OCI-LY1 (cell line): ENCODE results near the gene IL1RAPL1.

Experiments
- H2AFZ ChIP-seq: fragments of 200-600 bp; sonication (generic), shearing (Covaris generic); 2 replicates; pipeline ENCODE4 v1.6.0; 2014; ENCODE audit warnings: antibody characterized with exemption, mild to moderate bottlenecking, low read length
- H3F3A ChIP-seq: fragments of 200-600 bp; sonication (generic), shearing (Covaris generic); 2 replicates; pipeline ENCODE4 v1.6.0; 2014; ENCODE audit warnings: mild to moderate bottlenecking, antibody characterized with exemption, low read length, moderate library complexity; ENCODE audit not compliant: insufficient read depth
- H3K27ac ChIP-seq: fragments of 200-600 bp; sonication (generic); 2 replicates; pipeline ENCODE4 v1.5.1; 2014; ENCODE audit warnings: low read length, mixed run types, mild to moderate bottlenecking, low read depth; ENCODE audit not compliant: poor library complexity, severe bottlenecking
- H3K27me3 ChIP-seq: fragments of 200-600 bp; sonication (generic); 2 replicates; pipeline ENCODE4 v1.6.0; 2014; ENCODE audit warnings: antibody characterized with exemption, mild to moderate bottlenecking, low read length, moderate library complexity; ENCODE audit not compliant: insufficient read depth
- H3K36me3 ChIP-seq: fragments of 200-600 bp; sonication (generic); 2 replicates; pipeline ENCODE4 v1.6.1; 2014; ENCODE audit warnings: mild to moderate bottlenecking, antibody characterized with exemption, low read length, moderate library complexity, mixed read lengths; ENCODE audit not compliant: insufficient read depth
- H3K4me1 ChIP-seq: fragments of 200-600 bp; sonication (generic); 2 replicates; pipeline ENCODE4 v1.5.1; 2014; ENCODE audit warnings: mild to moderate bottlenecking, low read length, moderate library complexity; ENCODE audit not compliant: insufficient read depth, severe bottlenecking
- H3K4me2 ChIP-seq: fragments of 200-600 bp; sonication (generic), shearing (Covaris generic); 2 replicates; pipeline ENCODE4 v1.6.1; 2014; ENCODE audit warnings: low read length
- H3K4me3 ChIP-seq: fragments of 200-600 bp; sonication (generic); 2 replicates; pipeline ENCODE4 v1.5.1; 2014; ENCODE audit warnings: low read length, low read depth, mild to moderate bottlenecking, mixed read lengths; ENCODE audit not compliant: poor library complexity, severe bottlenecking
- H3K79me2 ChIP-seq: fragments of 200-600 bp; shearing (Covaris generic); 2 replicates; pipeline ENCODE4 v1.6.1; 2016; ENCODE audit warnings: mixed run types, low read length, mixed read lengths; ENCODE audit not compliant: insufficient read depth
- H3K9ac ChIP-seq: fragments of 200-600 bp; sonication (generic), shearing (Covaris generic); 2 replicates; pipeline ENCODE4 v1.6.1; 2014; ENCODE audit warnings: mild to moderate bottlenecking, low read length, mixed read lengths
- H3K9me2 ChIP-seq: fragments of 200-600 bp; sonication (generic), shearing (Covaris generic); 2 replicates; pipeline ENCODE4 v1.6.1; 2014; ENCODE audit warnings: low read depth, mild to moderate bottlenecking, low read length, mixed read lengths
- H3K9me3 ChIP-seq: fragments of 200-600 bp; shearing (Covaris generic); 2 replicates; pipeline ENCODE4 v1.6.1; 2014; ENCODE audit warnings: low read length, mixed read lengths
- H4K20me1 ChIP-seq: fragments of 200-600 bp; sonication (generic), shearing (Covaris generic); 2 replicates; pipeline ENCODE4 v1.6.0; 2016; ENCODE audit warnings: mild to moderate bottlenecking, low read length; ENCODE audit not compliant: insufficient read depth
- EZH2 ChIP-seq: fragments of 200-600 bp; sonication (generic), shearing (Covaris generic); IDR thresholded peaks from 2 replicates; pipeline ENCODE4 v1.8.0; 2017; ENCODE audit warnings: borderline replicate concordance, mixed run types, mild to moderate bottlenecking, antibody characterized with exemption, low read length, moderate library complexity, mixed read lengths
- TF ChIP-seq, protein P1 (sequence below): fragments of 200-600 bp; sonication (generic), shearing (Covaris generic); IDR thresholded peaks from 2 replicates; pipeline ENCODE4 v1.5.1; 2017; ENCODE audit warnings: mild to moderate bottlenecking, antibody characterized with exemption, low read length, moderate library complexity, mixed read lengths

Gene IL1RAPL1

GRCh38 chrX:29935455-29935854, 1348.2 kb downstream of the IL1RAPL1 start:
- Histone ChIP-seq H3K9me3 (no peaks in the 10 kb centered on the region), H3K4me1 (no peaks in the 10 kb centered on the region), H3F3A (no peaks in the 10 kb centered on the region), H3K9ac (no peak overlapping the region), H3K4me3 (no peak overlapping the region), H2AFZ (no peak overlapping the region), H3K9me2 (no peaks in the 10 kb centered on the region), H3K4me2 (no peak overlapping the region), H3K27me3 (no peaks in the 10 kb centered on the region), H3K79me2 (no peaks in the 10 kb centered on the region), H4K20me1 (no peaks in the 10 kb centered on the region), H3K27ac (no peak overlapping the region), H3K36me3 (no peaks in the 10 kb centered on the region)
- TF ChIP-seq EZH2, result no peak
- TF ChIP-seq, protein P1, sequence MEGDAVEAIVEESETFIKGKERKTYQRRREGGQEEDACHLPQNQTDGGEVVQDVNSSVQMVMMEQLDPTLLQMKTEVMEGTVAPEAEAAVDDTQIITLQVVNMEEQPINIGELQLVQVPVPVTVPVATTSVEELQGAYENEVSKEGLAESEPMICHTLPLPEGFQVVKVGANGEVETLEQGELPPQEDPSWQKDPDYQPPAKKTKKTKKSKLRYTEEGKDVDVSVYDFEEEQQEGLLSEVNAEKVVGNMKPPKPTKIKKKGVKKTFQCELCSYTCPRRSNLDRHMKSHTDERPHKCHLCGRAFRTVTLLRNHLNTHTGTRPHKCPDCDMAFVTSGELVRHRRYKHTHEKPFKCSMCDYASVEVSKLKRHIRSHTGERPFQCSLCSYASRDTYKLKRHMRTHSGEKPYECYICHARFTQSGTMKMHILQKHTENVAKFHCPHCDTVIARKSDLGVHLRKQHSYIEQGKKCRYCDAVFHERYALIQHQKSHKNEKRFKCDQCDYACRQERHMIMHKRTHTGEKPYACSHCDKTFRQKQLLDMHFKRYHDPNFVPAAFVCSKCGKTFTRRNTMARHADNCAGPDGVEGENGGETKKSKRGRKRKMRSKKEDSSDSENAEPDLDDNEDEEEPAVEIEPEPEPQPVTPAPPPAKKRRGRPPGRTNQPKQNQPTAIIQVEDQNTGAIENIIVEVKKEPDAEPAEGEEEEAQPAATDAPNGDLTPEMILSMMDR, result no peak

DNA sequence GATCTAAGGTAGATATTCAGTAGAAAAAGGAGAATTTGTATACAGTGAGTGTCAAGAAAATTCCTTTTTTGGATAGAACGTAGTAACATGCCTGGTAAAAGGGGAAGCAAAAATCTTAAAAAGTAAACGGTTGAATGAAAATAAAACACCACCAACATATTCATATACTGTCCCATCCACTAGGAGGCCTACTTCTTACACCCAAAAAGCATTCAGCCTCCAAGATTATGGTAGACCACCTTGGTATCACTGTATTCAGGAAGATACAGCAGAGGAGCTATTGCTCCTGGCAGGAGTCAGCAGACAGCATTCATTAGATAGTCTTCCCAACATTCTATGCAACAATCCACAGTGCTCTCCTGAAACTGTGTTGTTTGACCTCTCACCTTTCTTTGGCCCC, 1353.5 kb downstream of the IL1RAPL1 start:
- H2AFZ ChIP-seq, result no peak overlapping the region
- H4K20me1 ChIP-seq, result no peaks in the 10 kb centered on the region
- H3K9me2 ChIP-seq, result no peaks in the 10 kb centered on the region
- H3F3A ChIP-seq, result no peaks in the 10 kb centered on the region
- TF ChIP-seq EZH2, result no peak
- TF ChIP-seq, protein P1, result no peak
- no peak overlapping the region for H3K4me3 ChIP-seq
- no peaks in the 10 kb centered on the region for H3K27me3 ChIP-seq
- H3K9me3 ChIP-seq, result no peaks in the 10 kb centered on the region
- no peak overlapping the region for H3K4me2 ChIP-seq
- no peaks in the 10 kb centered on the region for H3K36me3 ChIP-seq
- no peak overlapping the region for H3K9ac ChIP-seq
- no peak overlapping the region for H3K27ac ChIP-seq
- H3K79me2 ChIP-seq, result no peaks in the 10 kb centered on the region
- H3K4me1 ChIP-seq, result no peaks in the 10 kb centered on the region

DNA sequence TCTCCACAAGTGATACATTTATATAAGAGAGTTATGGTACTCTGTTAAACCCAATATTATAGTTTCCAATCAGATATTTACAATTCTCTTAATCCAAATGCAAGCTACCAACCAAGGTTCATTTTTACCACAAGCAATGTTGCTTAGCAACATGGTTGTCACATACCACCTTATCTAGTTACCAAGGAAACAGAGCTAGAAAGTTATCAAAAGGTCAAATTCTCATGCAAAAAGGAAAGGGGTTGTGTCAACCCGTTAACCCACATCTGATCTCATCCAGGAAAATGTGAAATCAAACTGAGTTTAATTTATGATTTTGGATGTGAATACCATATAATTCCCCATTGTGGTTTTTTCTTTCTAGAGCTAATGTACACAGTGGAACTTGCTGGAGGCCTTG, 1354.0 kb downstream of the IL1RAPL1 start:
- no peaks in the 10 kb centered on the region for H3K4me1 ChIP-seq
- no peak overlapping the region for H3K4me2 ChIP-seq
- H3K9me2 ChIP-seq, result no peaks in the 10 kb centered on the region
- H3F3A ChIP-seq, result no peaks in the 10 kb centered on the region
- H3K36me3 ChIP-seq, result no peaks in the 10 kb centered on the region
- H3K27ac ChIP-seq, result no peak overlapping the region
- H3K79me2 ChIP-seq, result no peaks in the 10 kb centered on the region
- H4K20me1 ChIP-seq, result no peaks in the 10 kb centered on the region
- H3K27me3 ChIP-seq, result no peaks in the 10 kb centered on the region
- no peak overlapping the region for H3K9ac ChIP-seq
- no peaks in the 10 kb centered on the region for H3K9me3 ChIP-seq
- no peak for TF ChIP-seq EZH2
- TF ChIP-seq, protein P1, result no peak
- H2AFZ ChIP-seq, result no peak overlapping the region
- no peak overlapping the region for H3K4me3 ChIP-seq
